Ovary (tissue), 9 donors: ENCODE measurements around the gene DGKI. TPM values are rescaled to one million over a fixed set of nuclear protein-coding genes. Genes with fewer than 3 reads are reported as not detected.

ENCODE experiments used
- DNase-seq, 5 donors: peaks; one replicate each; pipeline ENCODE4 v3.0.0-alpha.2; 2019 to 2020
- H3K27ac ChIP-seq, 2 donors: fragments of 200-600 bp; one replicate each; pipeline versions ENCODE4 v1.5.1 to v1.8.0; 2019 to 2022
- H3K27me3 ChIP-seq: fragments of 200-600 bp; one replicate; pipeline ENCODE4 v1.8.0; 2022
- H3K36me3 ChIP-seq: fragments of 200-600 bp; sonication (generic); one replicate; pipeline ENCODE4 v1.5.1; 2019
- H3K4me1 ChIP-seq: one replicate; pipeline ENCODE4 v1.8.1; 2013; ENCODE audit warnings: mild to moderate bottlenecking, moderate library complexity; ENCODE audit not compliant: insufficient read depth
- H3K4me3 ChIP-seq: fragments of 200-600 bp; sonication (generic); one replicate; pipeline ENCODE4 v1.5.1; 2017
- H3K9me3 ChIP-seq, 2 donors: fragments of 200-600 bp in 1 of 2; sonication (generic) in 1 of 2; one replicate each; pipeline versions ENCODE4 v1.5.1 to v1.8.1; 2013 to 2019; ENCODE audit warnings: mild to moderate bottlenecking in 1 of 2, moderate library complexity in 1 of 2
- CTCF ChIP-seq, 3 donors: fragments of 450-650 bp in 2 of 3; fragments of 200-600 bp in 1 of 3; IDR thresholded peaks; one replicate each; pipeline versions ENCODE4 v1.5.1 to v1.8.0; 2016 to 2022; ENCODE audit warnings: antibody characterized with exemption in 3 of 3, mild to moderate bottlenecking in 1 of 3
- EP300 ChIP-seq: sonication (generic); formaldehyde crosslinking; IDR thresholded peaks from one replicate; pipeline ENCODE4 v1.6.1; 2017; ENCODE audit warnings: antibody characterized with exemption
- POLR2A ChIP-seq: fragments of 450-650 bp; IDR thresholded peaks from one replicate; pipeline ENCODE4 v1.6.1; 2017; ENCODE audit warnings: antibody characterized with exemption, mild to moderate bottlenecking, moderate library complexity
- WGBS, 3 donors: extraction: QIAGEN DNeasy Blood & Tissue Kit in 1 of 3; methylation state at CpG; one replicate each; pipeline versions ENCODE4 v1.1.5 to v1.1.7; 2013 to 2017; 5-methylcytosine and 5-hydroxymethylcytosine counted together
- intact Hi-C, 4 donors: fragments of 100-400 bp; cut with DNase I; formaldehyde crosslinking; loops; one replicate each; pipeline versions ENCODE4 v1.11.0 to v1.15.1; 2022 to 2023
- polyA plus RNA-seq, 2 donors: library from polyadenylated mRNA; stranded (reverse); fragments of 200-250 nt in 1 of 2; fragments of 350-450 nt in 1 of 2; fragmentation: Illumina TruSeq in 1 of 2; extraction: RNeasy Lipid Tissue Mini Kit (QIAGEN cat#74804) in 1 of 2; gene quantifications; one replicate each; pipeline ENCODE4 v1.2.3, GENCODE V29; 2013 to 2014
- total RNA-seq, 7 donors: library from RNA; depleted of rRNA in 2 of 7; stranded (reverse); fragments of >200 nt in 2 of 7; fragmentation: NEBNext Ultra II Directional in 3 of 7; extraction: Animal tissue kit (Norgen Biotek cat#: 25700) in 3 of 7; gene quantifications; one replicate each; pipeline versions ENCODE4 v1.1.0 to v1.2.4, GENCODE V29; 2016 to 2023
- donor health status: DM: no; HTN: no; CAD: no; lungs with moderate emphysema.
- donor health status: DM: no; HTN: no; CAD: no.
- donor health status: Bipolar disorder and iron deficiency.
- donor health status: DM: yes; HTN: yes; CAD: no.
- donor health status: DM: no; HTN: no; CAD: no.
- donor health status: DM: yes; HTN: yes; CAD: no.

Gene DGKI
- total and polyA plus RNA-seq, 9 donors = 0.10 to 1.3 (median 0.29) TPM

- Histone ChIP-seq H3K36me3 (no peaks in the 10 kb centered on the region), H3K27ac (no peak overlapping the region), H3K4me1 (no peaks in the 10 kb centered on the region), H3K9me3 (no peaks in the 10 kb centered on the region), H3K27me3 (no peaks in the 10 kb centered on the region), H3K4me3 (no peak overlapping the region)
- intact Hi-C loops = no loop called here
- no peak for TF ChIP-seq EP300
- TF ChIP-seq CTCF (IDR thresholded peaks at IDR 0.05) = no peak
- no peak for TF ChIP-seq POLR2A
- 85 to 92% (median 89%) methylated on average over 2 of the region's 2 CpGs for WGBS, 3 donors
- DNase-seq = no peak
Observed at GRCh38 chr7:137417464-137417863, 429.3 kb downstream of the DGKI start.

GRCh38 chr7:137413901-137414300 lies 432.9 kb downstream of the DGKI start:
- no peak overlapping the region for H3K4me3 ChIP-seq
- WGBS, 3 donors = 0 to 81% (median 45%) methylated on average over 1 of the region's 1 CpG
- H3K27me3 ChIP-seq = no peaks in the 10 kb centered on the region
- no peak for DNase-seq
- TF ChIP-seq EP300 (no peak), CTCF (IDR thresholded peaks at IDR 0.05) (no peak), POLR2A (no peak)
- no peaks in the 10 kb centered on the region for H3K36me3 ChIP-seq
- H3K9me3 ChIP-seq = no peaks in the 10 kb centered on the region
- intact Hi-C loops = no loop called here
- H3K4me1 ChIP-seq = no peaks in the 10 kb centered on the region
- H3K27ac ChIP-seq = no peak overlapping the region

- Histone ChIP-seq H3K4me3 (no peak overlapping the region), H3K36me3 (no peaks in the 10 kb centered on the region), H3K9me3 (no peaks in the 10 kb centered on the region), H3K4me1 (no peaks in the 10 kb centered on the region), H3K27me3 (no peaks in the 10 kb centered on the region), H3K27ac (no peak overlapping the region)
- no peak for DNase-seq
- TF ChIP-seq CTCF (IDR thresholded peaks at IDR 0.05) = no peak
- TF ChIP-seq POLR2A = no peak
- no peak for TF ChIP-seq EP300
- intact Hi-C loops = no loop called here
- 84 to 90% (median 87%) methylated on average over 3 of the region's 3 CpGs for WGBS, 3 donors
Observed at GRCh38 chr7:137411446-137411845, 435.3 kb downstream of the DGKI start.

- TF ChIP-seq CTCF (IDR thresholded peaks at IDR 0.05) (no peak), EP300 (no peak)
- Histone ChIP-seq H3K4me3 (no peak overlapping the region), H3K4me1 (no peaks in the 10 kb centered on the region), H3K27ac (no peak overlapping the region), H3K36me3 (no peaks in the 10 kb centered on the region), H3K27me3 (no peaks in the 10 kb centered on the region), H3K9me3 (no peaks in the 10 kb centered on the region)
- 59 to 69% (median 61%) methylated on average over 1 of the region's 1 CpG for WGBS, 3 donors
- no peak for DNase-seq
- intact Hi-C loops = no loop called here
Observed at GRCh38 chr7:137408126-137408525, 438.6 kb downstream of the DGKI start.

- no peak overlapping the region for H3K4me3 ChIP-seq
- H3K27me3 ChIP-seq = no peaks in the 10 kb centered on the region
- DNase-seq = no peak
- intact Hi-C loops = no loop called here
- no peak overlapping the region for H3K27ac ChIP-seq
- TF ChIP-seq CTCF (IDR thresholded peaks at IDR 0.05) = no peak
- TF ChIP-seq EP300 = no peak
- 74 to 76% (median 75%) methylated on average over 3 of the region's 3 CpGs for WGBS, 3 donors
- no peaks in the 10 kb centered on the region for H3K36me3 ChIP-seq
- no peaks in the 10 kb centered on the region for H3K4me1 ChIP-seq
- no peaks in the 10 kb centered on the region for H3K9me3 ChIP-seq
Observed at GRCh38 chr7:137407078-137407477, 439.7 kb downstream of the DGKI start.
